ENCODE measurements around the gene ODAPH.

The ODAPH gene

DNA sequence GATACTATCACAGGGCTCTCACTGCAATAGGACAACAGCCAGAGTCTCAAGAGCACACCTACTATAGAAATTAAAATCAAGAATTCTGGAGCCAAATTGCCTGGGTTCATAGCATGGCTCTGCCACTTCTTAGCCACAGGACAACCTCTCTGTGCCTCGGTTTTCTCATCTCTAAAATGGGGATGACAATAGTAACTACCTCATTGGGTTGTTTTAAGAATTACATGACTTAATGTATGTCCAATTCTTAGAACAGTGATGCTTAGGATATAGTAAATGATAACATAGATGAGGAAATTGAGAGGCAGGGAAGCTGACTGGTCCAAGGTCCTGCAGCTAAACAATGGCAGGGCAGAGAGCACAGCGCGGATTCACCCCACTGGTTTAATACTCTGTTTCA is 11.0 kb upstream of the ODAPH start:
- no peak for DNase-seq (ENCODE audit: low read depth in 2 of 2)

DNA sequence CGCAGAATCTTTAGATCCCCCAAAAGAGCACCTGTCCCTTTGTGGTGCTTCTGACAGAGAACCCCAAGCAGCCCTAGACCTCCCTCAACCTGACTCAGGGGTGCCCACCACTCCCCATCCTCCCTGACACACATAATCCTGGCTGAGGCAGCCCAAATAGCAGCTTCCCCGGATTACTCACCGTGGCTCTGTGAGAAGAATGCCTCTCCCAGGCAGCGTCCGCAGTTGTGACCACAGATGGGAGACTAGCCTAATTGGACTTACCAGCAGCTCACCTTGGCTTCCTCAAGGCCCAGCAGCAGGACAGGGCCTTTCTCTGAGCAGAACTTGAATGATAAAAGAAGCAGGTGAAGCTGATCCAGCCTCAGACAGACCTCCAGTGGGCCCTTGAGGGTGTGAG is 10.3 kb upstream of the ODAPH start:
- DNase-seq (ENCODE audit: low read depth in 2 of 2): no peak

DNA sequence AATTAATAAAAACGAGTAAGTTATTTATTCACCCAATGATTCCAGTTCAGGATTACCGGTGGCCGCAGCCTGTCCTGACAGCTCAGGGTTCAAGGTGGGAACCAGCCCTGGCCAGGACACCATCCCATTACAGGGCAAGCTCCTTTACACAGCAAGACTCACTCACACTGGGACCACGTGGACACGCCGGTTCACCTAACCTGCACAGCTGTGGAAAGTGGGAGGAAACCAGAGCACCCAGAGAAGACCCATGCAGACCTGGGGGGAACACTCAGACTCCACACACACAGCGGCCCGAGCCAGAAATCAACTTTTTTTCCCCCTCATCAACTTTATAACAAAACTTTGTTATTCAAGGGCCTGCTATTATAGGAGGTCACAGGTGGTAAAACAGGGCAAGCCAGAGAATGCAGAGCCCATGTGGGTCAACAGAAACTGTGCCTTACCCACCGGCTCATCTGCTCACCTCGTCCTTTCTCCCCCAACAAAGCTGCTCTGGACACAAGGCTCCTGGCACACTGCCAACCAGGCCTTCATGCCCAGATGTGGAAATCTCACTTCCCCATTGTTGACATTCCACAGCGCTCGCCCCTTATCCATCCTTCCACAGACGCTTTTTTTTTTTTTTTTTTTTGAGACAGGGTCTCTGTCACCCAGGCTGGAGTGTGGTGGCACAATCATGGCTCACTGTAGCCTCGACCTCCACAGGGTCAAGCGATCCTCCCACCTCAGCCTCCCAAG is 8.0 kb upstream of the ODAPH start:
- no peak for DNase-seq (ENCODE audit: low read depth in 2 of 2)

GRCh38 chr4:75549019-75549418 is 6.8 kb upstream of the ODAPH start:
- DNase-seq (ENCODE audit: low read depth in 2 of 2): no peak

- no peak for DNase-seq (ENCODE audit: low read depth in 2 of 2)
Observed at GRCh38 chr4:75552452-75552851, 3.4 kb upstream of the ODAPH start.

GRCh38 chr4:75557696-75558095 is 1.8 kb downstream of the ODAPH start:
- no peak for DNase-seq (ENCODE audit: low read depth in 2 of 2)

DNA sequence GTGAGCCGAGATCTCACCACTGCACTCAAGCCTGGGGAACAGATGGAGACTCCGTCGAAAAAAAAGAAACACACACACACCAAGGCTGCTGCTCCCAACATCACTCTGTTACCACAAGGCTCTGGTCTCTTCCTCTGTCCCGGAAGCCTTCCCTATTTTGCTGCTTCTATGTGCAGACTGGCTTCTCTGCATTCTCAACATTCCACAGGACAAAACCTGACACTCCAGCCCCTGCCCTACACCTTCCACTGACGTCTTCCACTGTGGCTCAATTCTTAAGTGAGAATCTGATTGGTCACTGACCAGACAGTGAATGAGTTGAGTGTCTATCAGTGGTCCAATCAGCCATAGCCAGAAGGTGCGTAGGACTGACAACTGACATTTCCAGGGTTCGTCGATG is 5.9 kb downstream of the ODAPH start:
- no peak for DNase-seq (ENCODE audit: low read depth in 2 of 2)

- DNase-seq (ENCODE audit: low read depth in 2 of 2): no peak
Observed at GRCh38 chr4:75564023-75564422, 8.2 kb downstream of the ODAPH start.

DNA sequence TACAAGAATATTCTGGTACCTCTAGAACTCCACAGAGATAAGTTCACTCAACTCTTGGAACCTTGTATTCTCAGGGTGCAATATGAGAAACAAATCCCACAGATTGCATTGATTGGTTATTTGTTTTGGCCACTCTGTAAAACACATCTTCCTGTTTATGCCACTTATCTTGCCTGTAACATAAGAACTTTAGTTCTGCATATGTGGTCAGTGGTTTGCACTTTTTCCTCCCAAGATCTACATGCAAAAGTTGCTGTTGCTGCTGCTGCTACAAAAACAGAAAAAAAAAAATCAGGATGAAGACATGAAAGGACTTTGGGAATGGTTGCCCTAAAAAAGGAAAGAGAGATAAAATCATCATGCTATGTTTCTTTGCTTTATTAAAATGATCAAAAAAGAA is 9.6 kb downstream of the ODAPH start:
- no peak for DNase-seq (ENCODE audit: low read depth in 2 of 2)

- no peak for DNase-seq (ENCODE audit: low read depth in 2 of 2)
Observed at GRCh38 chr4:75566911-75567310, 11.0 kb downstream of the ODAPH start.

DNA sequence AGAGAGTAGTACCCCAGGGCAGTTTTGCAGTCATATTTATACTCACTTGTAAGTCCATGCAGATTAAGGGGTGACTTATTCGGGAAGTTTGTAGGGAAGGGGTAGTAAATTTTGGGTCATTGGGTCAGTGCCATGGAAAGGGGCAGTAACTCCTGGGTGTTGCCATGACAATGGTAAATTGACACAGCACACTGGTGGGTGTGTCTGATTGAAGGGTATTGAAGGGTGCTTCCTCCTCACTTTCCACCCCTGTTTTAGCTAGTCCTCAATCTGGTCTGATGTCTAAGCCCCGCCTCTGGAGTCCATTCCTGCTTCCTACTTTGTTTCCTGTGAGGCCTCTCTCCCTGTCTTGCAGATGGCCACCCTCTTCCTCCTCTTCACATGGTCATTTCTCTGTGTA is 11.9 kb downstream of the ODAPH start:
- DNase-seq (ENCODE audit: low read depth in 2 of 2): no peak

GRCh38 chr4:75584067-75584466 is 28.2 kb downstream of the ODAPH start:
- no peak for DNase-seq (ENCODE audit: low read depth in 2 of 2)

DNA sequence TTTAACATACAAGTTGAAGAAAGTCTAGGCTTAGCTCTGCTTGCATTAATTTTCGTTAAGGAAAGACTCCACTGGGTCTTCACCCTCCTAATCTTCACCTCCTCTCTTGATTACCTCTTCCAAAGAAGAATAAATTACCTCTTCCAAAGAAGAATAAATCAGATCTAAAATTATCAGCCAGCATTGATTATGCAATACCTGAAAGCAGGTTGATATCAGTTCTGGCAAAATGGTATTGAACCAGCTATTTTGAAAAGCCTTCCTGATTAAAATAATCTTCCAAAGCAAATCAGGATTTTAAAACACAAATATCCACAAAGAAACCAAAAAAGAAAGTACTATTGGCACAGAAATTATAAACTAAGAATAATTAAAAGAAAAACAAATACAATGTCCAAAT is 37.5 kb downstream of the ODAPH start:
- DNase-seq (ENCODE audit: low read depth in 2 of 2): no peak

DNA sequence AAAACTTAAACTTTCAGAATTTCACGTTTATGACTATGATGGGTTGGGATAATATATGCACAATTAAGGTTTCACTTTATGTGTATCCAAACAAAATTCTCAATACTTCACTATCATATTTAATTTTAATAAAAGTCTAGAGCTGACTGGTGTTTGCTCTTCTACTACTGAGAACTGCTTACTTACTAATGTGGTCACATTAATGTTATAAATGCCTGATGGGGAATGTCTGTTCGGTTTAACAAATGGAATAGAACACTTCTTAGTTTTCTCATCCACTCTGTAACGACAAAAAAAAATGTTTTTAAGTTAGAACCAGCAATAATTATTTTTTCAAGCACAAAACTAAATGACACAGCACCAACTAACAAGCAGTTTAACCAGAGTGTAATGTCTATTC is 40.2 kb downstream of the ODAPH start:
- no peak for DNase-seq (ENCODE audit: low read depth in 2 of 2)

DNA sequence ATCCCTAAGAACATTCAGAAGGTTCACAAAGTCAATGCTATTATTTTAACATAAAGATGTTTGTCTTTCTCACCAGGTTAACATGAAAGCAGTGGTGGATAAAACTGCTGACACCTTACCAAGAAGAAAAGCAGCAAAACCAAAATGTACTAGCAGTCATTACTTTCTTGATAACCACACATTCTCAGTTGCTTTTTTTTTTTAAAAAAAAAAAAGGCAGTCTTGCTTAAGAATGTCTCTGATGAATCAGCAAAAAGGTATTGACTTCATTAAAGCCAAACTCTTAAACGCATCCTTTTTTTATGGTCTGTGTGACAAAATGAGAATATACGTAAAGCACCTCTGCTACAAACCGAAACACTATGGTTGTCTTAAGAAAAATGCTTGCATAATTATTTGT is 42.5 kb downstream of the ODAPH start:
- DNase-seq (ENCODE audit: low read depth in 2 of 2): no peak

DNA sequence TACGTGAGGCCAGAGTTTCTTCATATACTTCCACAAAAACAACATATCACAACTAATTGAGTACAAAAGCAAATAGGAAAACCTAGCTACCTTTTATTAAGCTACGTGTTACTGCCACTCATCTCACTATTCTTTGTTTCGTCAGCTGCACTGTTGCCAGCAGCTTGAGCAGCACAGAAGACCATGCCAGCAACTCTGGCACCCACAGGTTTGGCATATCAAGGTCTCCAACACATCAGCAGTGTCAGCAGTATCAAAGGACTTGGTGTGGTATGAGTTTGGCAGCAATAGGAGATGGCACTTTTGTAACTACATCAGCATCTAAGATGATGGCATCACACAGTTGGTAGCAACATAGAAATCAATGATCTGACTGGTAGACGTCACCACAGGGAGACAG is 43.8 kb downstream of the ODAPH start:
- DNase-seq (ENCODE audit: low read depth in 2 of 2): no peak

- no peak for DNase-seq (ENCODE audit: low read depth in 2 of 2)
Observed at GRCh38 chr4:75605928-75606327, 50.1 kb downstream of the ODAPH start.

- DNase-seq (ENCODE audit: low read depth in 2 of 2): no peak
Observed at GRCh38 chr4:75612306-75612705, 56.4 kb downstream of the ODAPH start.

Data from activated CD4-positive, alpha-beta T cell treated with anti-CD3 and anti-CD28 coated beads for 24 hours (primary cell).